SU-DHL-6 (cell line): ENCODE data around the gene TOP2A.

Experiments
- CTCF ChIP-seq: fragments of 200-600 bp; sonication (generic); IDR thresholded peaks from one replicate; pipeline ENCODE4 v1.5.1; 2017; ENCODE audit warnings: antibody characterized with exemption, mild to moderate bottlenecking, low read length, moderate library complexity; ENCODE audit not compliant: insufficient read depth, poor library complexity, severe bottlenecking
- EZH2phosphoT487 ChIP-seq: fragments of 200-600 bp; sonication (generic), shearing (Covaris generic); conservative IDR thresholded peaks from 2 replicates; pipeline ENCODE4 v1.6.1; 2018; ENCODE audit warnings: mild to moderate bottlenecking, antibody characterized with exemption, low read length, moderate library complexity, mixed read lengths

GRCh38 chr17:40425741-40426140 is 8.0 kb upstream of the TOP2A start:
- TF ChIP-seq CTCF = no peak
- TF ChIP-seq EZH2phosphoT487 = no peak
